NT2/D1 (cell line): ENCODE data around the gene AGGF1.

Experiments used
- SUZ12 ChIP-seq: IDR thresholded peaks from 2 replicates; pipeline ENCODE4 v1.6.1; 2011; ENCODE audit not compliant: insufficient read length, insufficient read depth; ENCODE audit errors: extremely low read depth
- YY1 ChIP-seq: IDR thresholded peaks from 2 replicates; pipeline ENCODE4 v1.6.1; 2011; ENCODE audit not compliant: insufficient read length, insufficient read depth

- TF ChIP-seq YY1 (no peak), SUZ12 (no peak)
These were observed 47.8 kb upstream of the AGGF1 start for GRCh38 chr5:76982450-76982849.
